Stimulated activated effector memory CD8-positive, alpha-beta T cell treated with anti-CD3 and anti-CD28 coated beads, Interleukin-12 subunit alpha, Interleukin-12 subunit beta, amount 100 ng/mL, for 72 hours (primary cell): ENCODE measurements around the gene PGAP3.

Experiments
- ATAC-seq: fragments of 150-1000 bp; cut with Tn5 transposase; 2 replicates; pipeline ENCODE4 v1.10.0; 2021
- DNase-seq, 2 donors: peaks; one replicate each; pipeline ENCODE4 v3.0.0; 2021 to 2022; ENCODE audit warnings: low spot score in 2 of 2
- H3K27ac Mint-ChIP-seq: one replicate; pipeline ENCODE4 v1.8.0; 2022; ENCODE audit warnings: mild to moderate bottlenecking, mixed read lengths
- H3K36me3 Mint-ChIP-seq: one replicate; pipeline ENCODE4 v1.8.0; 2022; ENCODE audit warnings: mild to moderate bottlenecking, mixed read lengths
- H3K4me1 Mint-ChIP-seq: one replicate; pipeline ENCODE4 v1.8.0; 2022; ENCODE audit warnings: mixed read lengths
- H3K4me3 Mint-ChIP-seq: one replicate; pipeline ENCODE4 v1.8.0; 2022; ENCODE audit warnings: mild to moderate bottlenecking, mixed read lengths
- H3K9me3 Mint-ChIP-seq: one replicate; pipeline ENCODE4 v1.8.0; 2022; ENCODE audit warnings: mixed read lengths

The PGAP3 gene

DNA sequence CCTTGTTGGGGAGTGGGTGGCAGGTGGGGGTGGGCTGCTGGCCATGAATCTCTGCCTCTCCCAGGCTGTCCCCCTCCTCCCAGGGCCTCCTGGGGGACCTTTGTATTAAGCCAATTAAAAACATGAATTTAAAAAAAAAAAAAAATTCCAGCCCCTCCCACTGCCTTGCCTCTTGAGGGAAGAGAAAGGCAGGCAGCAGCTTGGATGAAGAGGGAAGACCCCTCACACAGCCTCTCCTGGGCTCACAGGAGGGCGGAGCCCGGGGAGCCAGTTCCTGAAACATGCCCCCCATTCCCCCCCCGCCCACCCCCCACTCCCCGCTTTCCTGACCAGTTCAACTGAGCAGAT is 24.5 kb downstream of the PGAP3 start:
- H3K9me3 Mint-ChIP-seq: no peaks in the 10 kb centered on the region
- peaks cover 10% of the 10 kb centered on the region for H3K4me1 Mint-ChIP-seq
- no peak for ATAC-seq
- H3K36me3 Mint-ChIP-seq: peaks cover 27% of the 10 kb centered on the region
- no peak for DNase-seq
- no peak overlapping the region for H3K27ac Mint-ChIP-seq
- no peak overlapping the region for H3K4me3 Mint-ChIP-seq

DNA sequence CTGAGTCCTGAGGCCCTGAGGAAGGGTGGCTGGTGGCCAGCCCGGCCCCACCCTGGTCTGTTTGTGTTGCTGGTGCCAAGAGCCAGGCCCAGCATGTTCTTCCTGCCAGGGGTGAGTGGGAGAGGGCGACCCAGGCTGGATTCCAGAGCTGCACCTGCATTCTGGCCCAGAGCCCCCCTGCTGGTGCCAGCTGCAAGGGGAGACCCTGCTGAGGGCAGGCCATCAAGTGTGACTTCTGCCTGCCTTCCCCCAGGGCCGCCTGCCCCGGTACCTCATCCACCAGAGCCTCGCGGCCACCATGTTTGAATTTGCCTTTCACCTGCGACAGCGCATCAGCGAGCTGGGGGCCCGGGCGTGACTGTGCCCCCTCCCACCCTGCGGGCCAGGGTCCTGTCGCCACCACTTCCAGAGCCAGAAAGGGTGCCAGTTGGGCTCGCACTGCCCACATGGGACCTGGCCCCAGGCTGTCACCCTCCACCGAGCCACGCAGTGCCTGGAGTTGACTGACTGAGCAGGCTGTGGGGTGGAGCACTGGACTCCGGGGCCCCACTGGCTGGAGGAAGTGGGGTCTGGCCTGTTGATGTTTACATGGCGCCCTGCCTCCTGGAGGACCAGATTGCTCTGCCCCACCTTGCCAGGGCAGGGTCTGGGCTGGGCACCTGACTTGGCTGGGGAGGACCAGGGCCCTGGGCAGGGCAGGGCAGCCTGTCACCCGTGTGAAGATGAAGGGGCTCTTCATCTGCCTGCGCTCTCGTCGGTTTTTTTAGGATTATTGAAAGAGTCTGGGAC is 25.1 kb downstream of the PGAP3 start:
- H3K27ac Mint-ChIP-seq: no peak overlapping the region
- H3K4me3 Mint-ChIP-seq: no peak overlapping the region
- H3K9me3 Mint-ChIP-seq: no peaks in the 10 kb centered on the region
- H3K36me3 Mint-ChIP-seq: peaks cover 33% of the 10 kb centered on the region
- no peak for DNase-seq
- no peak for ATAC-seq
- peaks cover 5% of the 10 kb centered on the region for H3K4me1 Mint-ChIP-seq

DNA sequence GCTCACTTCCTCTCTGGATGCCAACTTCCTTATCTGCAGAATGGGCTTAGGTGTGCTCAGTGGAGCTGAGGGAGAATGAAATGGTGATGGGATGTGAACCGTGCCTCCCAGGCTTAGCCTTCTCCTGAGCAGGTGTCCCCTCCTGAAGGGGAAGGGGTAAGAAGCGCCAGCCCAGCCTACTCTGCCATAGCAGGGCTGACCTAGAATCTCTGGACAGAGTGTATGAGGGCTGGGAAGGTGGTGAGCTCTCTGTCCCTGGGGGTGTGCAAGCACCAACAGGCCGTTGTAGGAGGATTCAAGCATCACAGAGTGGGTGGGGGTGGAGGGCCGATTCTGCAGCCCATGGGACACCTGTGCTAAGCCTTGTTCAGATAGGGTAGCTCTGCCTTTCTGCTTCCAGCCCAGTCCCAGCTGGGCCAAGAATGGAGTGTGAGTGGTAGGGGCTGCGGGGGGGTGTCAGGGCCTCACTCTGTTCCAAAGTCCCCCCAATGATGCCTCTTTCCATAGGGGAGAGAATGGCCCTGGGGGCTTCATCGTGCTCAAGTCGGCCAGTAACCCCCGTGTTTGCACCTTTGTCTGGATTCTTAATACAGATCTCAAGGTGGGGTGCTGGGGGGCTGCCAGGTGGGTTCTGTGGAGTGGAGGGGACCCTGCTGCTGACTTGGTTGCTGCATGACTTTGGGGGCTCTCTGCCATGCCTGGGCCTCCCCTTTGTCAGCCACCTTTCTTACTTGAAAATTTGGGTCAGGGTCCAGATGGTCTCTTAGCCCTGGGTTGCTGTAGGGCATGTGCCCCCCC is 25.9 kb downstream of the PGAP3 start:
- Mint-ChIP-seq H3K4me3 (no peak overlapping the region), H3K9me3 (no peaks in the 10 kb centered on the region), H3K36me3 (peaks cover 41% of the 10 kb centered on the region), H3K4me1 (peaks cover 5% of the 10 kb centered on the region), H3K27ac (no peak overlapping the region)
- DNase-seq (no peak), ATAC-seq (no peak)

DNA sequence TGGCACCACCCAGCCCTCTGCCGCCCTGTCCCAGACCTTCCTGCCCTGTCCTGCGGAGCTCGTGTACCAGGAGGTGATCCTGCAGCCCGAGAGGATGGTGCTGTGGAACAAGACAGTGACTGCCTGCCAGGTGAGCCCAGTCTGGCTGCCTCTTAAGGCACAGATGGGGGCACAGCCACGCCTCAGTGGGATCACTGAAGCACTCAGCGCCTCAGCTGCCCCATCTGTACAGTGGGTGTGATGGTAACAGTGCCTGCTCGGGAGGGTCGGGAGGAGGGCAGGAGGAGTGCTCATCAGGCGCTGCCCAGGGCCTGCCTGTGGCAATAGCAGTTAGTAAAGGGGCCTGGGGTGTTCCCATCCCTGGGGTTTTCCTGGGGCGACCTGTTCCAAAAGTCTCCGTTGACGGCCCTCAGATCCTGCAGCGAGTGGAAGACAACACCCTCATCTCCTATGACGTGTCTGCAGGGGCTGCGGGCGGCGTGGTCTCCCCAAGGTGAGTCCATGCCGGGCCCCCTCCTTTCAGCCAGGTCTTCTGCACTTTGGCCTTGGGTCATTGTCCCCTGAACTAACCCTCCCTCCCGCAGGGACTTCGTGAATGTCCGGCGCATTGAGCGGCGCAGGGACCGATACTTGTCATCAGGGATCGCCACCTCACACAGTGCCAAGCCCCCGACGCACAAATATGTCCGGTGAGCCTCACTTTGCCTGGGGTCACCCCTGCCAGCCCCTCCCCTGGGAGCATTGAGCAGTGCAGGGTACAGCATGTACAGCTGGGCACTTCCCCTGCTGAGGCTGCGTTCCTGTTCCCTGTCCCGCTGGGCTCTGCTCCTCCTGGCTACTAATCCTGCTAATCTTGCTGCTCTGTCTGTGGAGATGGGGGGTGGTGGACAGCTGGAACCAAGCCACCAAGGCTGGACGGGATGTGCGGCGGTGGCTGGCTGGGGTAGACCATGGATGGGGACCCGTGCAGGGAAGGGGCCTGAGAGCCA is 27.2 kb downstream of the PGAP3 start:
- DNase-seq (no peak), ATAC-seq (no peak)
- H3K4me3 Mint-ChIP-seq: no peak overlapping the region
- H3K27ac Mint-ChIP-seq: no peak overlapping the region
- peaks cover under 1% of the 10 kb centered on the region for H3K4me1 Mint-ChIP-seq
- H3K36me3 Mint-ChIP-seq: peaks cover 47% of the 10 kb centered on the region
- no peaks in the 10 kb centered on the region for H3K9me3 Mint-ChIP-seq

DNA sequence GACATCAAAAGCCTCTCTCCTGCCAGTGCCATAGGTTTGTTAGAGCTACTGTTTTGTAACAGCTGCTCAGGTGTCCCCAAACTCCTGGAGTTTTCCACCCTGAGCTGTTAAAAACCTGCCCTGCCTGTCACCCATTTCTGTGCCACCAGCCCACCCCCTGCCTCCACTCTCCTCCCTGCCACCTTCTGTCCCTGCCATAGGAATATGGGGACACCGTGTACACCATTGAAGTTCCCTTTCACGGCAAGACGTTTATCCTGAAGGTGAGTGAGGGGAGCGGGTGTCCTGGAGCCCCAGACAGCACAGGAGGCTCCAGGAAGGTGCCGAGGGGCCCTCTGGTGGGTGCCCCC is 27.9 kb downstream of the PGAP3 start:
- Mint-ChIP-seq H3K4me3 (no peak overlapping the region), H3K27ac (no peak overlapping the region), H3K36me3 (peaks cover 51% of the 10 kb centered on the region), H3K9me3 (no peaks in the 10 kb centered on the region), H3K4me1 (peaks cover 4% of the 10 kb centered on the region)
- ATAC-seq: no peak
- DNase-seq: no peak

DNA sequence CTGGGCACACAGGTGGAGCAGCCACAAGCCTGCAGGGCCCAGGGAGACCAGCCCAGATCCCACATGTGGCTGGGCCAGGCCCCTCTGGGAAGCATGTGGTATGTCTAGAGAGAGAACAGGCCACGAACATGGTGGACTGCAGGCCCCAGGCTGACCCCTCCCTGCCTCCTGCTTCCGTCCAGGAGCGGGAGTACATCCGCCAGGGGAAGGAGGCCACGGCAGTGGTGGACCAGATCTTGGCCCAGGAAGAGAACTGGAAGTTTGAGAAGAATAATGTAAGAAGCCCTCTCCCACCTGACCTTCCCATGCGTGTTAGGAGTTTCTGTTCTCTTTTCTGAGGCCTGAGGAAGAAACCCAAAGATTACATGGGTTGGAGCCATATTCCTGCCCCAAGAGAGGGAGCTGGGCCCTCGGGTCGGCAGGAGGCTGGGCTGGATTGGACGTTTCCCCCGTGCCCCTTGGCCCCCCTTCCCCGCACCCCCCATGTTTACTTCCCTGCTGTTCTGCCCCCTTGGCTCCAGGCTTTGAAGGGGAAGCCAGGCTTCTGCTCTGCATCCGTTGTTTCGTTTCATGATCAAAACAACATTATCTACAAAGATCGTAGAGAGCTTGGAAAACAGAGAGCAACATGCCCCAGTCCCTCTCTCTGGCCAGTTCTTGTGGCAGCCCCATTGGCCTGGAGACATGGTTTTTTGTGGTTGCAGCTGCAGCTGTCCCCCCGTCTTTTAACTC is 28.4 kb downstream of the PGAP3 start:
- no peaks in the 10 kb centered on the region for H3K9me3 Mint-ChIP-seq
- no peak overlapping the region for H3K4me3 Mint-ChIP-seq
- ATAC-seq: no peak
- H3K4me1 Mint-ChIP-seq: peaks cover 4% of the 10 kb centered on the region
- H3K27ac Mint-ChIP-seq: no peak overlapping the region
- H3K36me3 Mint-ChIP-seq: peaks cover 47% of the 10 kb centered on the region
- DNase-seq: no peak

DNA sequence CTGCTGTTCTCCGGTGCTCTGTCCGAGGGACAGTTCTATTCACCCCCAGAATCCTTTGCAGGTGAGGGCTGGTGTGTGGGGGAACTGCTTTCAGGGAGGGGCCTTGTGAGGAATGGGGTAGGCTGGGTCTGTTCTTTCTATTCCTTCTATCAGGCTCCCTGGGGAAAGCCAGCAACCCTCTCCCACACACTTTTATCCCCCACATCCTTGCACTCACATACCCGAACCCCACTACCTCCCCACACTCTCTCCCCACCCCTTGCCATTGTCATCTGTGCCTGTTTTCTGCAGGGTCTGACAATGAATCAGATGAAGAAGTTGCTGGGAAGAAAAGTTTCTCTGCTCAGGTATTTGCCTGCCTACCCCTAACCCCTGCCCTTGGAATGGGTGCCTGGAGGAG is 29.1 kb downstream of the PGAP3 start:
- Mint-ChIP-seq H3K27ac (peak overlapping the region; percentile 64), H3K4me1 (peaks cover 6% of the 10 kb centered on the region)
- ATAC-seq: no peak

DNA sequence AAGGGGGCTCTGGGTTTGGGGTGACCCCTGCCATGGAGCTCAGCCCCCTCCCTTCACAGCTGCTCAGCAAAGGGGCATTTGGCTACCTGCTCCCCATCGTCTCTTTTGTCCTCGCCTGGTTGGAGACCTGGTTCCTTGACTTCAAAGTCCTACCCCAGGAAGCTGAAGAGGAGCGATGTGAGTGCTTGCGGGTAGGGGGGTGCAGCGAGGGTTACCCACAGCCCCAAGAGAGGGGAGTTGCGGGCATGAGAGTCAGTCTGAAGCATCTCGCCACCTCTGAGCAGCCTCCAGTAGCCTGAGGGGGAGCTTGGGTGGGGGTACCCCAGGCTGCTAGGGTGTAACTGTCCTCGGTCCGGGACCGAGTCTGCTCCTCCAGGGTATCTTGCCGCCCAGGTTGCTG is 29.5 kb downstream of the PGAP3 start:
- no peaks in the 10 kb centered on the region for H3K9me3 Mint-ChIP-seq
- peak overlapping the region; percentile 64 for H3K27ac Mint-ChIP-seq

More for the DNA sequence above, 29.1 kb downstream of the PGAP3 start:
- no peak for DNase-seq
- Mint-ChIP-seq H3K36me3 (peaks cover 50% of the 10 kb centered on the region), H3K9me3 (no peaks in the 10 kb centered on the region), H3K4me3 (no peak overlapping the region)

DNA sequence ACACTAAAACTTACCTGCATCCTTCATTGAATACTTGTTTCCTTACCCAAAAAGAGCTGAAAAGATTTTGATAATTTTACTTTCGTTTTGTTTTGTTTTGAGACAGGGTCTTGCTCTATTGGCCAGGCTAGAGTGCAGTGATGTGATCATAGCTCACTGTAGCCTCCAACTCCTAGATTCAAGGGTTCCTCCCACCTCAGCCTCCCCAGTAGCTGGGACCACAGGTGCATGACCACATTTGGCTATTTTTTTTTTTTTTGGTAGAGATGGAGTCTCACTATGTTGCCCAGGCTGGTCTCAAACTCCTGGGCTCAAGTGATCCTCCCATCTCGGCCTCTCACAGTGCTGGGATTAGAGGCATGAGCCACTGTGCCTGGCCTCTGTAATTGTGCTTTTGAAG is 32.8 kb downstream of the PGAP3 start:
- ATAC-seq (no peak), DNase-seq (no peak)
- Mint-ChIP-seq H3K4me1 (peaks cover 41% of the 10 kb centered on the region), H3K4me3 (no peak overlapping the region), H3K36me3 (peaks cover 48% of the 10 kb centered on the region), H3K9me3 (no peaks in the 10 kb centered on the region), H3K27ac (peak overlapping the region; percentile 77)

More for the DNA sequence above, 29.5 kb downstream of the PGAP3 start:
- ATAC-seq: no peak
- DNase-seq: no peak
- H3K4me3 Mint-ChIP-seq: no peak overlapping the region
- peaks cover 10% of the 10 kb centered on the region for H3K4me1 Mint-ChIP-seq
- H3K36me3 Mint-ChIP-seq: peaks cover 53% of the 10 kb centered on the region

DNA sequence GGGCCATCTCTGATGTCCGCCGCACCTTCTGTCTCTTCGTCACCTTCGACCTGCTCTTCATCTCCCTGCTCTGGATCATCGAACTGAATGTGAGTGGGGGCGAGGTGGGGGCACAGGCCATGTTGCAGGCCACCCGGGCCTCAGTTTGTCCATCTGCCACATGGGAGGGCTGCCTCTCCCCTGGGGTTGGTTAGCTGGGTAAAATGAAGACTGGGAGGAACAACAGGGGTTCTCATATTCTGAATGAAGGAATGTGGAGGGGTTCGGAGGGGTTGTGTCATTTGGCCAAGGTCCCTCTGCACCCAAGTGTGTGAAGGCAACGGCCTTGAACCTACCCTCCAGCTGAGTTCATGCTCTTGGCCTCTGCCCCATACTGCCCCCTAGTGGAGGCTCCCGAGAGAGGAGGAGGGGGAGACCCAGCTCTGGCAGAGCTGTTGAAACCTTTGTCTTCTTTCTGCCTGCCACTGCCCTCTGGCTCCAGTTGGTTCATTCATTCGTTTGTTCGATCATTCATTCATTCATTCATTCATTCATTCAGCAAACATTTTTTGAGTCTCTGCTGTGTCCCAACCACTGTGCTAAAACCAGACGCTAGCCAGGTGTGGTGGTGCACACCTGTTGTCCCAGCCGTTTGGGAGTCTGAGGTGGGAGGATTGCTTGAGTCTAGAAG is 34.1 kb downstream of the PGAP3 start:
- no peaks in the 10 kb centered on the region for H3K9me3 Mint-ChIP-seq
- no peak overlapping the region for H3K4me3 Mint-ChIP-seq
- ATAC-seq (peak; percentile 87), DNase-seq (peak; percentile 80 to 94)
- H3K36me3 Mint-ChIP-seq: peaks cover 55% of the 10 kb centered on the region
- H3K4me1 Mint-ChIP-seq: peaks cover 45% of the 10 kb centered on the region
- peak overlapping the region; percentile 63 for H3K27ac Mint-ChIP-seq

DNA sequence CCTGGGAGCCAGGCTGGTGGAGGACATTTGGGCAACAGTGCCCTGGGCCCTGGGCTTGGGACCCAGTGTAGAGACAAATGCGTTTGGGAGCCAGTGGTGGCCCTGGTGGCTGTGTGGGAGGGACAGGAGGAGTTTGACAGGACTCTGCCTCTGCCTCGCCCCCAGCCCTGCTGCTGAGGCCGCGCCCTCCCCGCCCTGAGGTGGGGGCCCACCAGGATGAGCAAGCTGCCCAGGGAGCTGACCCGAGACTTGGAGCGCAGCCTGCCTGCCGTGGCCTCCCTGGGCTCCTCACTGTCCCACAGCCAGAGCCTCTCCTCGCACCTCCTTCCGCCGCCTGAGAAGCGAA is 34.6 kb downstream of the PGAP3 start:
- H3K36me3 Mint-ChIP-seq: peaks cover 51% of the 10 kb centered on the region
- no peaks in the 10 kb centered on the region for H3K9me3 Mint-ChIP-seq
- H3K4me1 Mint-ChIP-seq: peaks cover 50% of the 10 kb centered on the region
- H3K4me3 Mint-ChIP-seq: no peak overlapping the region
- peak overlapping the region; percentile 63 for H3K27ac Mint-ChIP-seq
- ATAC-seq: peak; percentile 9
- DNase-seq: no peak

DNA sequence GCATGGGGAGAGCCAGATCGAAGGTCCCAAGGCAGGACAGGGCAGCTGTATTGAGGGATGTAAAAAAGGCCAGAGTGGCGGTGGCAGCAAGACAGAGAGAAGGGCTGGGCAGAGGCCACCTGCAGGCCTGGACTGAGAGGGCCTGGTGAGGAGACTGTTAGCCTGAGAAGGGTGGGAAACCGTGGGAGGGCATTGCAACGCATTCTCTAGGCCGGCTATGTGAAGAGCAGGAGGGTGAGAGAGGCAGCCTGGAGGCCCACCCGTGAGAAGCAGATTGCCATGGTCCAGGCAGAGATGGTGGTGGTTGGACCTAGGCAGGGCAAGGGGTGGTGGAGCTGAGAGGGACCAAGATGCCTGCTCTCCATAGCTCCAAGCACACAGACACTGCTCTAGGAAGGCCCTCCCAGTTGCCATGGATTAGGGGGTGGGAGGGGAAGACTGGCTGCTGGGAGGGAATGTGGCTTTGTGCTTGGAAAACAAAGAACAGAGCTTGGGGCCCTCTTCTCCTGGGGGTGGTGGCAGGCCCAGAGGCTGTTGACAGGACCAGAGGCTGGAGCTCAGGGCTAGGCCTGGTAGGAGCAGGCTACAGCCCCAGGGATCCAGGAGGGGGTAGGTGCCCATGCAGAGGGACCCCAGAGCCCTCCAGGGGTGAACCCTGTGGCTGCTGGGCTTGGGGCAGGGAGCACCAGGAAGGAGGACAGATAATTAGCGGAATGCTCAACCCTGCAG is 35.1 kb downstream of the PGAP3 start:
- Mint-ChIP-seq H3K27ac (peak overlapping the region; percentile 69), H3K4me1 (peaks cover 50% of the 10 kb centered on the region), H3K4me3 (no peak overlapping the region), H3K36me3 (peaks cover 45% of the 10 kb centered on the region), H3K9me3 (no peaks in the 10 kb centered on the region)
- peak; percentile 19 for ATAC-seq
- DNase-seq: no peak

DNA sequence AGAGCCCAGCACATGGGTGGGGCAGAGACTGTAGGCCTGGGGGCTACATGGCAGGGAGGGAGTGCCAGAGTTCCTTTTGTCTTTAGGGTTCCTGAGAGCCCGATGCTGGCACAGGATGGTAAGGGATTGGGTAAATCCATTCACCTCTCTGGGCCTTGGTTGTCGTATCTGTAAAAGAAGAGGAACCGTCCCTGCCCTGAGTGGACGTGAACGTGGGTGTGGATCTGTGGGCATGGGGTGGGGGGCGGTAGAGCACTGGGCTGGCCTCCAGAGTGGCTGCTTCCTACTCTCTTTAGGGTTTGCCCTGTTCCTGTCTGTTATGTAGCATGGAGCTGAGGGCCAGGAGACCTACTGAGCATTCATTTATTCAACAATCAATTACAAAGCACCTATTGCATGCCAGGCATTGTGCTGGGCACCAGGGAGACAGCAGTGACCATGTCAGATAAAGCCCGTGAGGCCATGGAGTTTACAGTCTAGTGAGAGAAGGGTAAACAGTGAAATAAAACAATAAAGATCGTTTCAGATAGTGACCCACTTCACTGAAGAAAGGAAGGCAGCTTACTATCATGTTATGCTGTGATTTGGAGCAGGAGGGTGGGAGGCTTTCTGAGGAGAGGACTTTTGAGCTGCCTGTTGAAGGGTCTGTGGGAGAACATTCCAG is 35.8 kb downstream of the PGAP3 start:
- no peaks in the 10 kb centered on the region for H3K9me3 Mint-ChIP-seq
- H3K4me3 Mint-ChIP-seq: no peak overlapping the region
- peak overlapping the region; percentile 69 for H3K27ac Mint-ChIP-seq
- peaks cover 50% of the 10 kb centered on the region for H3K4me1 Mint-ChIP-seq
- ATAC-seq (no peak), DNase-seq (no peak)
- H3K36me3 Mint-ChIP-seq: peaks cover 38% of the 10 kb centered on the region
